Endodermal cell (in vitro differentiated cells): ENCODE results near the gene PRKCE. TPM values are rescaled to one million over a fixed set of nuclear protein-coding genes. Genes with fewer than 3 reads are reported as not detected.

ENCODE experiments used
- DNase-seq: peaks from one replicate; pipeline ENCODE4 v3.0.0-alpha.2; 2017
- H3K27ac ChIP-seq: 2 replicates; pipeline ENCODE4 v1.5.1; 2013; ENCODE audit warnings: mild to moderate bottlenecking, low read depth, low read length, moderate library complexity
- H3K27me3 ChIP-seq: 2 replicates; pipeline ENCODE4 v1.6.1; 2013; ENCODE audit warnings: mild to moderate bottlenecking, low read length, moderate library complexity; ENCODE audit not compliant: insufficient read depth, control insufficient read depth, poor library complexity, severe bottlenecking
- H3K36me3 ChIP-seq: 2 replicates; pipeline ENCODE4 v1.7.0; 2013; ENCODE audit warnings: mild to moderate bottlenecking, low read length, moderate library complexity; ENCODE audit not compliant: control insufficient read depth, insufficient read depth
- H3K4me1 ChIP-seq: one replicate; pipeline ENCODE4 v1.7.0; 2013; ENCODE audit warnings: low read length; ENCODE audit not compliant: control insufficient read depth, insufficient read depth
- H3K4me3 ChIP-seq: 2 replicates; pipeline ENCODE4 v1.5.1; 2013; ENCODE audit warnings: mild to moderate bottlenecking, low read length, moderate library complexity
- H3K9ac ChIP-seq: 2 replicates; pipeline ENCODE4 v1.6.1; 2013; ENCODE audit warnings: mild to moderate bottlenecking, low read length, moderate library complexity; ENCODE audit not compliant: poor library complexity, severe bottlenecking; ENCODE audit errors: extremely low read depth
- H3K9me3 ChIP-seq: 2 replicates; pipeline ENCODE4 v1.6.1; 2013; ENCODE audit warnings: mild to moderate bottlenecking, low read length, moderate library complexity; ENCODE audit not compliant: control insufficient read depth
- H3K27ac Mint-ChIP-seq: 2 replicates; pipeline ENCODE4 v1.8.0; 2020; ENCODE audit warnings: mixed read lengths
- H3K27me3 Mint-ChIP-seq: 2 replicates; pipeline ENCODE4 v1.8.0; 2021; ENCODE audit warnings: mild to moderate bottlenecking, mixed read lengths; ENCODE audit not compliant: insufficient read depth
- H3K36me3 Mint-ChIP-seq: 2 replicates; pipeline ENCODE4 v1.8.0; 2020; ENCODE audit warnings: low read depth, mixed read lengths
- H3K4me1 Mint-ChIP-seq: 2 replicates; pipeline ENCODE4 v1.8.0; 2020; ENCODE audit warnings: mixed read lengths
- H3K4me3 Mint-ChIP-seq: 2 replicates; pipeline ENCODE4 v1.8.0; 2020; ENCODE audit warnings: mild to moderate bottlenecking, moderate library complexity, mixed read lengths
- H3K9me3 Mint-ChIP-seq: 2 replicates; pipeline ENCODE4 v1.8.0; 2020; ENCODE audit warnings: mild to moderate bottlenecking, mixed read lengths
- CTCF ChIP-seq: fragments of 200-600 bp; sonication (generic); conservative IDR thresholded peaks from 2 replicates; pipeline ENCODE4 v1.5.0; 2021; ENCODE audit warnings: antibody characterized with exemption, mild to moderate bottlenecking
- WGBS, 2 experiments: methylation state at CpG; one replicate each; pipeline versions ENCODE4 v1.1.5 to v1.1.7; 2013; ENCODE audit warnings: missing lambda C conversion rate in 2 of 2, mixed read lengths in 1 of 2; ENCODE audit not compliant: insufficient coverage in 1 of 2, insufficient read length in 1 of 2; 5-methylcytosine and 5-hydroxymethylcytosine counted together
- total RNA-seq, 2 donors: library from RNA; stranded (reverse); fragmentation: NEBNext Ultra II Directional in 1 of 2; extraction: Animal tissue kit (Norgen Biotek cat#: 25700) in 1 of 2; gene quantifications; 2 replicates in 1 of 2; 3 replicates in 1 of 2; pipeline ENCODE4 v1.2.1, GENCODE V29; 2021

The PRKCE gene
- total RNA-seq, 2 donors from 2014 or later = 1.4 to 1.7 TPM

- Mint-ChIP-seq H3K4me3 (no peak overlapping the region), H3K9me3 (peaks cover 22% of the 10 kb centered on the region), H3K27ac (no peak overlapping the region), H3K27me3 (no peaks in the 10 kb centered on the region), H3K4me1 (peaks cover 10% of the 10 kb centered on the region), H3K36me3 (peaks cover 2% of the 10 kb centered on the region)
- Histone ChIP-seq H3K4me1 (peaks cover 11% of the 10 kb centered on the region), H3K36me3 (no peaks in the 10 kb centered on the region), H3K4me3 (no peak overlapping the region), H3K9me3 (peaks cover 14% of the 10 kb centered on the region), H3K27me3 (no peaks in the 10 kb centered on the region), H3K9ac (no peak overlapping the region), H3K27ac (no peak overlapping the region)
- WGBS, 2 experiments = 82 to 87% methylated on average over 3 to 5 of the region's 5 CpGs
- no peak for TF ChIP-seq CTCF
- no peak for DNase-seq
Observed at GRCh38 chr2:46058140-46058539, 406.7 kb downstream of the PRKCE start.

GRCh38 chr2:46062637-46063412 lies 411.4 kb downstream of the PRKCE start:
- peaks cover 4% of the 10 kb centered on the region for H3K27me3 ChIP-seq
- WGBS, 2 experiments = 50 to 62% methylated on average over 10 to 15 of the region's 15 CpGs
- no peak overlapping the region for H3K27ac ChIP-seq
- Mint-ChIP-seq H3K4me1 (peaks cover 11% of the 10 kb centered on the region), H3K4me3 (no peak overlapping the region), H3K27ac (no peak overlapping the region), H3K36me3 (no peaks in the 10 kb centered on the region), H3K9me3 (no peaks in the 10 kb centered on the region), H3K27me3 (no peaks in the 10 kb centered on the region)
- H3K36me3 ChIP-seq = no peaks in the 10 kb centered on the region
- peak; percentile 92 for DNase-seq
- peak; percentile 90 for TF ChIP-seq CTCF
- no peak overlapping the region for H3K9ac ChIP-seq
- H3K9me3 ChIP-seq = no peaks in the 10 kb centered on the region
- peaks cover 2% of the 10 kb centered on the region for H3K4me1 ChIP-seq
- H3K4me3 ChIP-seq = no peak overlapping the region

- Mint-ChIP-seq H3K4me3 (no peak overlapping the region), H3K36me3 (no peaks in the 10 kb centered on the region), H3K4me1 (peaks cover 15% of the 10 kb centered on the region), H3K27ac (no peak overlapping the region), H3K27me3 (no peaks in the 10 kb centered on the region), H3K9me3 (no peaks in the 10 kb centered on the region)
- DNase-seq = no peak
- Histone ChIP-seq H3K36me3 (no peaks in the 10 kb centered on the region), H3K9me3 (no peaks in the 10 kb centered on the region), H3K27ac (no peak overlapping the region), H3K27me3 (peaks cover 4% of the 10 kb centered on the region), H3K4me1 (no peaks in the 10 kb centered on the region), H3K4me3 (no peak overlapping the region), H3K9ac (no peak overlapping the region)
- no peak for TF ChIP-seq CTCF
- WGBS, 2 experiments = 90 to 100% methylated on average over 1 of the region's 1 CpG
Observed at GRCh38 chr2:46064396-46064795, 412.9 kb downstream of the PRKCE start.
